GM23338 (cell line): ENCODE results near the gene SCP2. TPM values are rescaled to one million over a fixed set of nuclear protein-coding genes. Genes with fewer than 3 reads are reported as not detected.

ENCODE experiments used
- ATAC-seq: fragments of 200-7000 bp; cut with Tn5 transposase; 3 replicates; pipeline ENCODE4 v1.9.1; 2020
- DNase-seq: peaks from one replicate; pipeline ENCODE4 v3.0.0-alpha.2; 2015; ENCODE audit warnings: low spot score
- H2AFZ ChIP-seq: fragments of 200-600 bp; sonication (generic); 2 replicates; pipeline ENCODE4 v1.8.0; 2016; ENCODE audit warnings: antibody characterized with exemption, mild to moderate bottlenecking, moderate library complexity
- H3F3A ChIP-seq: fragments of 200-600 bp; sonication (generic); replicated peaks from 2 replicates; pipeline ENCODE4 v1.8.0; 2017; ENCODE audit warnings: antibody characterized with exemption, mixed run types, low read depth
- H3K27ac ChIP-seq: fragments of 200-600 bp; sonication (generic); 2 replicates; pipeline ENCODE4 v1.6.1; 2016; ENCODE audit warnings: low read depth
- H3K27me3 ChIP-seq: fragments of 200-600 bp; sonication (generic); 2 replicates; pipeline ENCODE4 v1.8.0; 2016; ENCODE audit warnings: mild to moderate bottlenecking, mixed run types, moderate library complexity; ENCODE audit not compliant: insufficient read depth
- H3K36me3 ChIP-seq: fragments of 200-600 bp; sonication (generic); 2 replicates; pipeline ENCODE4 v1.8.0; 2016; ENCODE audit warnings: mild to moderate bottlenecking; ENCODE audit not compliant: insufficient read depth
- H3K4me1 ChIP-seq: fragments of 200-600 bp; sonication (generic); 2 replicates; pipeline ENCODE4 v1.8.0; 2016; ENCODE audit warnings: mild to moderate bottlenecking, moderate library complexity; ENCODE audit not compliant: insufficient read depth
- H3K4me2 ChIP-seq: fragments of 200-600 bp; sonication (generic); 2 replicates; pipeline ENCODE4 v1.7.1; 2017; ENCODE audit warnings: mixed run types
- H3K4me3 ChIP-seq: fragments of 200-600 bp; sonication (generic); 2 replicates; pipeline ENCODE4 v1.6.1; 2016; ENCODE audit warnings: mixed run types
- H3K79me2 ChIP-seq: fragments of 200-600 bp; sonication (generic); replicated peaks from 2 replicates; pipeline ENCODE4 v1.8.0; 2017; ENCODE audit warnings: mild to moderate bottlenecking; ENCODE audit not compliant: insufficient read depth
- H3K9me2 ChIP-seq: fragments of 200-600 bp; sonication (generic); 2 replicates; pipeline ENCODE4 v1.8.0; 2017; ENCODE audit not compliant: insufficient read depth
- H4K20me1 ChIP-seq: fragments of 200-600 bp; sonication (generic); replicated peaks from 2 replicates; pipeline ENCODE4 v1.8.0; 2017; ENCODE audit warnings: mild to moderate bottlenecking; ENCODE audit not compliant: insufficient read depth
- H3K27ac Mint-ChIP-seq: 2 replicates; pipeline ENCODE4 v1.8.0; 2020; ENCODE audit warnings: inconsistent platforms, mild to moderate bottlenecking, moderate library complexity, mixed read lengths
- H3K27me3 Mint-ChIP-seq: 3 replicates; pipeline ENCODE4 v1.8.0; 2022; ENCODE audit warnings: low read depth, mild to moderate bottlenecking, moderate library complexity, mixed read lengths, inconsistent platforms; ENCODE audit not compliant: insufficient read depth, poor library complexity
- H3K36me3 Mint-ChIP-seq: 3 replicates; pipeline ENCODE4 v1.8.0; 2021; ENCODE audit warnings: low read depth, mild to moderate bottlenecking, inconsistent platforms, moderate library complexity, mixed read lengths
- H3K4me1 Mint-ChIP-seq: 3 replicates; pipeline ENCODE4 v1.8.0; 2020; ENCODE audit warnings: mild to moderate bottlenecking, inconsistent platforms, mixed read lengths
- H3K4me3 Mint-ChIP-seq: 3 replicates; pipeline ENCODE4 v1.8.0; 2021; ENCODE audit warnings: moderate library complexity, mild to moderate bottlenecking, inconsistent platforms, mixed read lengths
- H3K9me3 Mint-ChIP-seq: 3 replicates; pipeline ENCODE4 v1.8.0; 2020; ENCODE audit warnings: moderate library complexity, mild to moderate bottlenecking, inconsistent platforms, mixed read lengths
- CTCF ChIP-seq, 2 experiments: fragments of 200-600 bp in 1 of 2; sonication (generic) in 1 of 2; conservative IDR thresholded peaks; 2 replicates each; pipeline versions ENCODE4 v1.5.1 to v1.6.1; 2016 to 2017; ENCODE audit warnings: antibody characterized with exemption in 2 of 2, low read depth in 2 of 2, mild to moderate bottlenecking in 2 of 2, moderate library complexity in 1 of 2
- EZH2 ChIP-seq: fragments of 200-600 bp; sonication (generic); IDR thresholded peaks from one replicate; pipeline ENCODE4 v1.8.0; 2017; ENCODE audit warnings: antibody characterized with exemption, mild to moderate bottlenecking, low read depth; ENCODE audit not compliant: unreplicated experiment
- EZH2phosphoT487 ChIP-seq: fragments of 200-600 bp; sonication (generic); IDR thresholded peaks from one replicate; pipeline ENCODE4 v1.8.1; 2018; ENCODE audit warnings: antibody characterized with exemption; ENCODE audit not compliant: unreplicated experiment
- NANOG ChIP-seq: IDR thresholded peaks from 2 replicates; pipeline ENCODE4 v1.6.1; 2016; ENCODE audit warnings: antibody characterized with exemption, borderline replicate concordance
- POLR2AphosphoS5 ChIP-seq: IDR thresholded peaks from 2 replicates; pipeline ENCODE4 v1.6.1; 2016; ENCODE audit warnings: antibody characterized with exemption, low read depth
- REST ChIP-seq: IDR thresholded peaks from one replicate; pipeline ENCODE4 v1.6.1; 2018; ENCODE audit warnings: antibody characterized with exemption; ENCODE audit not compliant: unreplicated experiment
- STAT1 ChIP-seq: IDR thresholded peaks from one replicate; pipeline ENCODE4 v1.6.1; 2016; ENCODE audit warnings: antibody characterized with exemption; ENCODE audit not compliant: unreplicated experiment
- ZNF331 ChIP-seq: fragments of 250-450 bp; sonication (Bioruptor Pico); IDR thresholded peaks from 2 replicates; pipeline ENCODE4 v1.5.0; 2020; ENCODE audit warnings: low read depth, mild to moderate bottlenecking, moderate library complexity
- polyA plus RNA-seq: library from polyadenylated mRNA; unstranded; fragments of >200 nt; fragmentation: Nextera tagmentation; extraction: Ambion mirVana; gene quantifications from 2 replicates; pipeline ENCODE4 v1.2.1, GENCODE V29; 2016
- total RNA-seq: library from RNA; depleted of rRNA; stranded (reverse); fragments of >200 nt; shearing (Covaris generic); gene quantifications from 2 replicates; pipeline ENCODE4 v1.2.3, GENCODE V29; 2014
- TF ChIP-seq, protein P1 (sequence below): fragments of 250-450 bp; sonication (Bioruptor Pico); IDR thresholded peaks from 2 replicates; pipeline ENCODE4 v1.5.0; 2020; ENCODE audit warnings: mild to moderate bottlenecking, moderate library complexity

Gene SCP2
- total and polyA plus RNA-seq, 2 experiments from 2014 or later: 66.3 to 116 TPM

DNA sequence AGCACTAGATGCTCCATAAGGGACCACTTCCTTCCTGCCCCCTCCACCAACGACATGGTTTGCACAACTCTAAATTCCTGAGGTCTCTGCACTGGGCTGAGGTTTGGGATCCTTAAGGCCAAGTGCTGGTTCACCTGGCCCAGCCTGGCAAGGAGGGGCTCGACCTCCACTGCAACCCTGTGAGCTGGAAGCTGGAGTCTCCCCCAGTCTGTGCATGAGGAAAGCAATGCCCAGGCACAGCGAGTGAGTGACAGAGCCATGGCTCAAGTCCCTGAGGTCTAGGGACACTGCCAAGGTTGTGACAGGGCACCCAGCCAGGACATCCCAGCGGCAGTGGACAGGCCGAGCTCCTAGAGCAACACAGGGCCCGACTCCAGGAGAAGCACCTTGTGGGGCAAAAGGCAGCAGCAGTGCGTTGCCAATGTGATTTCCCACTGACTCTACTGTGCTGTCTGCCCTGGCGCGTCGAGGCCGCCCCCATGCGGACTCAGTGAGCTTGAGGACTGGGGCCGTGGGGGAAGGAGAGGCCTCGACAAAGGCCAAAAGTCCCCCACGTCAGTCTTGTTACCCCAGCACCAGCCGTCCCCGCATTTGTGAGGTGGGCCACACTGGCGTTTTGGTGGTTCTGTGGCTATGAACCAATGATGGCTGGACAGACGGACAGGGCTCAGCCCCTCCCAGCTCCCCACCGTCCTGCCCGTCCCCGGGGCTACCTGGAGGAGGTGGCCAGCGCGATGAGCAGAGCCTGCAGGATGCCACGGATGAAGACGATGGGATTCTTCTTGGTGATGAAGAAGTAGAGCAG, 165.0 kb downstream of the SCP2 start:
- Mint-ChIP-seq H3K4me3 (no peak overlapping the region), H3K4me1 (peaks cover 3% of the 10 kb centered on the region; the same call in 1 of the 3 replicates), H3K27ac (no peak overlapping the region), H3K9me3 (no peaks in the 10 kb centered on the region), H3K36me3 (no peaks in the 10 kb centered on the region), H3K27me3 (peaks cover 6% of the 10 kb centered on the region)
- H2AFZ ChIP-seq: peak overlapping the region; percentile 88
- DNase-seq: no peak
- H3K9me2 ChIP-seq: no peaks in the 10 kb centered on the region
- H3K27ac ChIP-seq: no peak overlapping the region
- no peak overlapping the region for H3K4me3 ChIP-seq
- H3F3A ChIP-seq: no peaks in the 10 kb centered on the region; the same call in 1 of the 2 replicates
- TF ChIP-seq REST (no peak), POLR2AphosphoS5 (no peak), NANOG (no peak), CTCF (conservative IDR thresholded peaks at IDR 0.05; ENCODE audit: low read depth in 2 of 2) (peak in 1 of 2 experiments; percentile 48; a peak in 2 of 4 replicates), STAT1 (no peak), EZH2 (no peak), ZNF331 (CRISPR knock-in tag) (no peak), EZH2phosphoT487 (no peak)
- TF ChIP-seq, protein P1, sequence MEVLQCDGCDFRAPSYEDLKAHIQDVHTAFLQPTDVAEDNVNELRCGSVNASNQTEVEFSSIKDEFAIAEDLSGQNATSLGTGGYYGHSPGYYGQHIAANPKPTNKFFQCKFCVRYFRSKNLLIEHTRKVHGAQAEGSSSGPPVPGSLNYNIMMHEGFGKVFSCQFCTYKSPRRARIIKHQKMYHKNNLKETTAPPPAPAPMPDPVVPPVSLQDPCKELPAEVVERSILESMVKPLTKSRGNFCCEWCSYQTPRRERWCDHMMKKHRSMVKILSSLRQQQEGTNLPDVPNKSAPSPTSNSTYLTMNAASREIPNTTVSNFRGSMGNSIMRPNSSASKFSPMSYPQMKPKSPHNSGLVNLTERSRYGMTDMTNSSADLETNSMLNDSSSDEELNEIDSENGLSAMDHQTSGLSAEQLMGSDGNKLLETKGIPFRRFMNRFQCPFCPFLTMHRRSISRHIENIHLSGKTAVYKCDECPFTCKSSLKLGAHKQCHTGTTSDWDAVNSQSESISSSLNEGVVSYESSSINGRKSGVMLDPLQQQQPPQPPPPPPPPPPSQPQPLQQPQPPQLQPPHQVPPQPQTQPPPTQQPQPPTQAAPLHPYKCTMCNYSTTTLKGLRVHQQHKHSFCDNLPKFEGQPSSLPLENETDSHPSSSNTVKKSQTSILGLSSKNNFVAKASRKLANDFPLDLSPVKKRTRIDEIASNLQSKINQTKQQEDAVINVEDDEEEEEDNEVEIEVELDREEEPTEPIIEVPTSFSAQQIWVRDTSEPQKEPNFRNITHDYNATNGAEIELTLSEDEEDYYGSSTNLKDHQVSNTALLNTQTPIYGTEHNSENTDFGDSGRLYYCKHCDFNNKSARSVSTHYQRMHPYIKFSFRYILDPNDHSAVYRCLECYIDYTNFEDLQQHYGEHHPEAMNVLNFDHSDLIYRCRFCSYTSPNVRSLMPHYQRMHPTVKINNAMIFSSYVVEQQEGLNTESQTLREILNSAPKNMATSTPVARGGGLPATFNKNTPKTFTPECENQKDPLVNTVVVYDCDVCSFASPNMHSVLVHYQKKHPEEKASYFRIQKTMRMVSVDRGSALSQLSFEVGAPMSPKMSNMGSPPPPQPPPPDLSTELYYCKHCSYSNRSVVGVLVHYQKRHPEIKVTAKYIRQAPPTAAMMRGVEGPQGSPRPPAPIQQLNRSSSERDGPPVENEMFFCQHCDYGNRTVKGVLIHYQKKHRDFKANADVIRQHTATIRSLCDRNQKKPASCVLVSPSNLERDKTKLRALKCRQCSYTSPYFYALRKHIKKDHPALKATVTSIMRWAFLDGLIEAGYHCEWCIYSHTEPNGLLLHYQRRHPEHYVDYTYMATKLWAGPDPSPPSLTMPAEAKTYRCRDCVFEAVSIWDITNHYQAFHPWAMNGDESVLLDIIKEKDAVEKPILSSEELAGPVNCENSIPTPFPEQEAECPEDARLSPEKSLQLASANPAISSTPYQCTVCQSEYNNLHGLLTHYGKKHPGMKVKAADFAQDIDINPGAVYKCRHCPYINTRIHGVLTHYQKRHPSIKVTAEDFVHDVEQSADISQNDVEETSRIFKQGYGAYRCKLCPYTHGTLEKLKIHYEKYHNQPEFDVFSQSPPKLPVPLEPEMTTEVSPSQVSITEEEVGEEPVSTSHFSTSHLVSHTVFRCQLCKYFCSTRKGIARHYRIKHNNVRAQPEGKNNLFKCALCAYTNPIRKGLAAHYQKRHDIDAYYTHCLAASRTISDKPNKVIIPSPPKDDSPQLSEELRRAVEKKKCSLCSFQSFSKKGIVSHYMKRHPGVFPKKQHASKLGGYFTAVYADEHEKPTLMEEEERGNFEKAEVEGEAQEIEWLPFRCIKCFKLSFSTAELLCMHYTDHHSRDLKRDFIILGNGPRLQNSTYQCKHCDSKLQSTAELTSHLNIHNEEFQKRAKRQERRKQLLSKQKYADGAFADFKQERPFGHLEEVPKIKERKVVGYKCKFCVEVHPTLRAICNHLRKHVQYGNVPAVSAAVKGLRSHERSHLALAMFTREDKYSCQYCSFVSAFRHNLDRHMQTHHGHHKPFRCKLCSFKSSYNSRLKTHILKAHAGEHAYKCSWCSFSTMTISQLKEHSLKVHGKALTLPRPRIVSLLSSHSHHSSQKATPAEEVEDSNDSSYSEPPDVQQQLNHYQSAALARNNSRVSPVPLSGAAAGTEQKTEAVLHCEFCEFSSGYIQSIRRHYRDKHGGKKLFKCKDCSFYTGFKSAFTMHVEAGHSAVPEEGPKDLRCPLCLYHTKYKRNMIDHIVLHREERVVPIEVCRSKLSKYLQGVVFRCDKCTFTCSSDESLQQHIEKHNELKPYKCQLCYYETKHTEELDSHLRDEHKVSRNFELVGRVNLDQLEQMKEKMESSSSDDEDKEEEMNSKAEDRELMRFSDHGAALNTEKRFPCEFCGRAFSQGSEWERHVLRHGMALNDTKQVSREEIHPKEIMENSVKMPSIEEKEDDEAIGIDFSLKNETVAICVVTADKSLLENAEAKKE (CRISPR knock-in tag): no peak
- no peak for ATAC-seq
- no peaks in the 10 kb centered on the region for H3K4me1 ChIP-seq
- H3K4me2 ChIP-seq: no peak overlapping the region
- H3K36me3 ChIP-seq: no peaks in the 10 kb centered on the region
- H3K27me3 ChIP-seq: no peaks in the 10 kb centered on the region
- no peaks in the 10 kb centered on the region for H4K20me1 ChIP-seq
- no peaks in the 10 kb centered on the region for H3K79me2 ChIP-seq
